Endothelial cell of umbilical vein (primary cell): Measurements from ENCODE around the gene CCND1. TPM values are rescaled to one million over a fixed set of nuclear protein-coding genes. Genes with fewer than 3 reads are reported as not detected.
"Not testable (repeated sequence)": the region's sequence is repeated elsewhere in the genome, so short reads cannot be mapped to it uniquely, and the experiment has no call there.

Source experiments
- BruUV-seq: library from RNA; stranded (reverse); fragments of 400-500 nt; replicated peaks from 2 replicates; lab custom pipeline; 2021; lab: Mats Ljungman, UMichigan
- CTCF ChIA-PET: fragments of 300-600, 350-600 bp; sonication (Branson Sonifier 250); formaldehyde crosslinking; loops from one replicate; lab custom pipeline; 2021; ENCODE audit warnings: antibody characterized with exemption, inconsistent platforms; lab: Charles Lee
- POLR2A ChIA-PET: fragments of 300-600, 350-600 bp; sonication (Branson Sonifier 250); formaldehyde crosslinking; loops from one replicate; lab custom pipeline; 2021; ENCODE audit warnings: antibody characterized with exemption, inconsistent platforms; lab: Charles Lee
- DNase-seq: peaks from one replicate; pipeline ENCODE4 v3.0.0-alpha.2; 2011; ENCODE audit warnings: low read depth, low spot score
- FAIRE-seq: peaks from 2 replicates; lab custom pipeline; 2011; peaks lifted over from hg19 to GRCh38; lab: Jason Lieb, UNC
- H2AFZ ChIP-seq: 2 replicates; pipeline ENCODE4 v1.6.0; 2012; ENCODE audit warnings: low read depth, low read length, control low read depth, inconsistent platforms
- H3K27ac ChIP-seq: 2 replicates; pipeline ENCODE4 v1.5.1; 2011; ENCODE audit warnings: low read depth, mild to moderate bottlenecking, control low read depth, low read length, moderate library complexity; ENCODE audit not compliant: insufficient read depth
- H3K27me3 ChIP-seq, 2 experiments: 2 replicates each; pipeline versions ENCODE4 v1.6.0 to v1.6.1; 2011; ENCODE audit warnings: low read length in 2 of 2, mixed read lengths in 1 of 2; ENCODE audit not compliant: control insufficient read depth in 2 of 2, insufficient read depth in 2 of 2
- H3K36me3 ChIP-seq, 2 experiments: 2 replicates in 1 of 2; 3 replicates in 1 of 2; pipeline ENCODE4 v1.5.1; 2011; ENCODE audit warnings: low read length in 2 of 2, mild to moderate bottlenecking in 1 of 2, moderate library complexity in 1 of 2; ENCODE audit not compliant: control insufficient read depth in 2 of 2, insufficient read depth in 2 of 2; ENCODE audit errors: extremely low read depth in 1 of 2
- H3K4me1 ChIP-seq: 3 replicates; pipeline ENCODE4 v1.5.1; 2011; ENCODE audit warnings: mild to moderate bottlenecking, low read length; ENCODE audit not compliant: control insufficient read depth, insufficient read depth; ENCODE audit errors: extremely low read depth
- H3K4me2 ChIP-seq: 2 replicates; pipeline ENCODE4 v1.6.1; 2011; ENCODE audit warnings: low read length, control low read depth, mixed read lengths; ENCODE audit not compliant: insufficient read depth
- H3K4me3 ChIP-seq, 3 experiments: fragments of 200-600 bp in 1 of 3; sonication (generic), shearing (Covaris generic) in 1 of 3; replicated peaks in 1 of 3; 2 replicates each; pipeline ENCODE4 v1.5.1; 2011 to 2016; ENCODE audit warnings: control low read depth in 3 of 3, low read length in 3 of 3, mild to moderate bottlenecking in 2 of 3, inconsistent platforms in 1 of 3, low read depth in 1 of 3, moderate library complexity in 1 of 3; ENCODE audit not compliant: insufficient read depth in 1 of 3
- H3K79me2 ChIP-seq: 2 replicates; pipeline ENCODE4 v1.6.0; 2012; ENCODE audit warnings: low read length, inconsistent platforms; ENCODE audit not compliant: control insufficient read depth, insufficient read depth
- H3K9ac ChIP-seq: replicated peaks from 2 replicates; pipeline ENCODE3; 2011; ENCODE audit warnings: low read length, control low read depth; ENCODE audit not compliant: insufficient read depth; ENCODE audit errors: extremely low read depth
- H3K9me1 ChIP-seq: replicated peaks from 3 replicates; pipeline ENCODE4 v1.6.0; 2011; ENCODE audit warnings: mild to moderate bottlenecking, low read length; ENCODE audit not compliant: control insufficient read depth, insufficient read depth; ENCODE audit errors: extremely low read depth
- H3K9me3 ChIP-seq: replicated peaks from 2 replicates; pipeline ENCODE4 v1.5.1; 2012; ENCODE audit warnings: low read length, inconsistent platforms; ENCODE audit not compliant: control insufficient read depth, insufficient read depth
- H4K20me1 ChIP-seq: replicated peaks from 2 replicates; pipeline ENCODE3; 2011; ENCODE audit warnings: mild to moderate bottlenecking, low read length; ENCODE audit not compliant: control insufficient read depth, insufficient read depth; ENCODE audit errors: extremely low read depth
- CTCF ChIP-seq, 2 donors: IDR thresholded peaks; 1 replicate in 1 of 2; 2 replicates in 1 of 2; pipeline ENCODE4 v1.5.1; 2011; ENCODE audit warnings: low read length in 2 of 2, mild to moderate bottlenecking in 2 of 2, moderate library complexity in 2 of 2, control low read depth in 1 of 2, inconsistent platforms in 1 of 2, low read depth in 1 of 2; ENCODE audit not compliant: insufficient read depth in 1 of 2; ENCODE audit errors: extremely low read depth in 1 of 2
- EZH2 ChIP-seq: IDR thresholded peaks from 2 replicates; pipeline ENCODE4 v1.6.1; 2012; ENCODE audit warnings: borderline replicate concordance, low read depth, mild to moderate bottlenecking, moderate library complexity, low read length, inconsistent platforms; ENCODE audit not compliant: severe bottlenecking
- MAX ChIP-seq: IDR thresholded peaks from 2 replicates; pipeline ENCODE4 v1.6.1; 2011; ENCODE audit not compliant: insufficient read depth, insufficient read length
- MYC ChIP-seq: IDR thresholded peaks from one replicate; pipeline ENCODE4 v1.6.1; 2011; ENCODE audit warnings: mild to moderate bottlenecking, low read depth, low read length
- dilution Hi-C: fragments of 300-500 bp; cut with MboI; formaldehyde crosslinking; loops from one replicate; pipeline ENCODE4 v1.15.0; 2019; ENCODE audit warnings: low sequenced_read_pairs; ENCODE audit not compliant: extremely low pct_ligation_motif_present
- intact Hi-C: fragments of 100-400 bp; cut with micrococcal nuclease; formaldehyde crosslinking; loops from one replicate; pipeline ENCODE4 v1.10.0; 2022
- polyA plus RNA-seq, 4 experiments: library from polyadenylated mRNA; depleted of rRNA in 3 of 4; stranded (reverse) in 3 of 4; unstranded in 1 of 4; fragments of >200 nt; gene quantifications; 2 replicates each; pipeline versions ENCODE4 v1.2.1 to v1.2.3, GENCODE V29; 2011 to 2012; ENCODE audit warnings: missing spikeins in 1 of 4
- total RNA-seq: library from RNA; stranded (reverse); gene quantifications from 2 replicates; pipeline ENCODE4 v1.2.3, GENCODE V29; 2021

Gene CCND1
- total and polyA plus RNA-seq, 2 donors (not counting 3 experiments of a cell fraction or from before 2014, with no cell fraction given): 98.7 to 370 TPM

GRCh38 chr11:69686856-69687255 lies 45.9 kb downstream of the CCND1 start:
- TF ChIP-seq EZH2 (no peak), CTCF (IDR thresholded peaks at IDR 0.05; ENCODE audit: extremely low read depth in 1 of 2, insufficient read depth in 1 of 2, low read depth in 1 of 2, low read length in 2 of 2) (no peak), MYC (no peak), MAX (no peak)
- Histone ChIP-seq H3K9me1 (no peaks in the 10 kb centered on the region), H3K4me2 (no peak overlapping the region), H3K79me2 (no peaks in the 10 kb centered on the region), H3K36me3 (no peaks in the 10 kb centered on the region), H3K27me3 (peaks cover 0 to 1% of the 10 kb centered on the region in 2 experiments), H3K4me3 (no peak overlapping the region), H3K27ac (no peak overlapping the region), H4K20me1 (no peaks in the 10 kb centered on the region), H3K9me3 (no peaks in the 10 kb centered on the region), H3K9ac (no peak overlapping the region), H3K4me1 (no peaks in the 10 kb centered on the region), H2AFZ (no peak overlapping the region)
- no peak for DNase-seq
- CTCF ChIA-PET: interaction anchor here (1.0 to 3.7 kb wide), 5 partner anchors 29 to 202 kb away, joined by 3 to 23 read pairs (median 4); no protein-coding TSS in a partner anchor
- no TSS peak for BruUV-seq
- dilution Hi-C loops (no loop called here), intact Hi-C loops (loop anchor here (1.0 to 5.0 kb wide), 5 partner anchors 114 to 510 kb away; no protein-coding TSS in a partner anchor)
- FAIRE-seq: no peak
- POLR2A ChIA-PET: no interaction called here

GRCh38 chr11:69687969-69688771 lies 47.2 kb downstream of the CCND1 start:
- intact Hi-C loops: loop anchor here (5.0 kb wide), 1 partner anchor 509 kb away; no protein-coding TSS in a partner anchor
- H3K4me3 ChIP-seq, H3K9me1 ChIP-seq, H3K36me3 ChIP-seq, H4K20me1 ChIP-seq, H3K9me3 ChIP-seq, H3K4me1 ChIP-seq, H2AFZ ChIP-seq, H3K27me3 ChIP-seq, FAIRE-seq, H3K4me2 ChIP-seq, POLR2A ChIA-PET, H3K79me2 ChIP-seq, BruUV-seq, H3K9ac ChIP-seq, DNase-seq, dilution Hi-C loops, H3K27ac ChIP-seq: not testable (repeated sequence)
- CTCF ChIA-PET: interaction anchor here (1.3 kb wide), 1 partner anchor 113 kb away, joined by 5 read pairs; no protein-coding TSS in a partner anchor
